ENCODE measurements around the gene CFAP73. TPM values are rescaled to one million over a fixed set of nuclear protein-coding genes. Genes with fewer than 3 reads are reported as not detected.

Gene CFAP73
- total RNA-seq, 6 experiments from 2014 or later = 0.15 TPM; not detected in 5

DNA sequence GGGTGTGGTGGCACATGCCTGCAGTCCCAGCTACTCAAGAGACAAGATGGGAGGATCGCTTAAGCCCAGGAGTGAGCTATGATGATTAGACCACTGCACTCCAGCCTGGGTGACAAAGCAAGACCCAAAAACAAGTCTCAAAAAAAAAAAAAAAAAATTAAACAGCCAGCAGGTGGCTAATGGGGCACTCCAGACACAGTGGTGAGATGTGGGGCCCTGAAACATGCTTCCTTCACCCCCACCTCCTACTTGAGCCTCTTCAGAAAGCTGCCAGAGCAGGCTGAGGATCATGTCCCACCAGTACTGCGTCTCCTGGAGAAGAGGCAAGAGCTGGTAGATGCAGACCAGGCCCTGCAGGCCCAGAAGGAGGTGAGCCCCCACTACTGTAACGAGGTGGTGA, 2.1 kb downstream of the CFAP73 start:
- WGBS (ENCODE audit: insufficient coverage, low coverage, low lambda C conversion rate, missing lambda C conversion rate) = 90% methylated on average over 2 of the region's 3 CpGs
- DNase-seq (no peak), ATAC-seq (no peak)
- no peaks in the 10 kb centered on the region for H3K27me3 ChIP-seq
- intact Hi-C loops (cut with DNase I) = no loop called here
- no peaks in the 10 kb centered on the region for H3K9me3 ChIP-seq
- H3K27ac ChIP-seq = no peak overlapping the region
- TF ChIP-seq POLR2A (IDR thresholded peaks at IDR 0.05) = no peak
- TF ChIP-seq, protein P1, sequence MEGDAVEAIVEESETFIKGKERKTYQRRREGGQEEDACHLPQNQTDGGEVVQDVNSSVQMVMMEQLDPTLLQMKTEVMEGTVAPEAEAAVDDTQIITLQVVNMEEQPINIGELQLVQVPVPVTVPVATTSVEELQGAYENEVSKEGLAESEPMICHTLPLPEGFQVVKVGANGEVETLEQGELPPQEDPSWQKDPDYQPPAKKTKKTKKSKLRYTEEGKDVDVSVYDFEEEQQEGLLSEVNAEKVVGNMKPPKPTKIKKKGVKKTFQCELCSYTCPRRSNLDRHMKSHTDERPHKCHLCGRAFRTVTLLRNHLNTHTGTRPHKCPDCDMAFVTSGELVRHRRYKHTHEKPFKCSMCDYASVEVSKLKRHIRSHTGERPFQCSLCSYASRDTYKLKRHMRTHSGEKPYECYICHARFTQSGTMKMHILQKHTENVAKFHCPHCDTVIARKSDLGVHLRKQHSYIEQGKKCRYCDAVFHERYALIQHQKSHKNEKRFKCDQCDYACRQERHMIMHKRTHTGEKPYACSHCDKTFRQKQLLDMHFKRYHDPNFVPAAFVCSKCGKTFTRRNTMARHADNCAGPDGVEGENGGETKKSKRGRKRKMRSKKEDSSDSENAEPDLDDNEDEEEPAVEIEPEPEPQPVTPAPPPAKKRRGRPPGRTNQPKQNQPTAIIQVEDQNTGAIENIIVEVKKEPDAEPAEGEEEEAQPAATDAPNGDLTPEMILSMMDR (IDR thresholded peaks at IDR 0.05) = no peak
- no peak overlapping the region for H3K4me3 ChIP-seq
- peaks cover 0 to 16% (median 3%) of the 10 kb centered on the region in 4 donors for H3K4me1 ChIP-seq
- H3K36me3 ChIP-seq = no peaks in the 10 kb centered on the region

DNA sequence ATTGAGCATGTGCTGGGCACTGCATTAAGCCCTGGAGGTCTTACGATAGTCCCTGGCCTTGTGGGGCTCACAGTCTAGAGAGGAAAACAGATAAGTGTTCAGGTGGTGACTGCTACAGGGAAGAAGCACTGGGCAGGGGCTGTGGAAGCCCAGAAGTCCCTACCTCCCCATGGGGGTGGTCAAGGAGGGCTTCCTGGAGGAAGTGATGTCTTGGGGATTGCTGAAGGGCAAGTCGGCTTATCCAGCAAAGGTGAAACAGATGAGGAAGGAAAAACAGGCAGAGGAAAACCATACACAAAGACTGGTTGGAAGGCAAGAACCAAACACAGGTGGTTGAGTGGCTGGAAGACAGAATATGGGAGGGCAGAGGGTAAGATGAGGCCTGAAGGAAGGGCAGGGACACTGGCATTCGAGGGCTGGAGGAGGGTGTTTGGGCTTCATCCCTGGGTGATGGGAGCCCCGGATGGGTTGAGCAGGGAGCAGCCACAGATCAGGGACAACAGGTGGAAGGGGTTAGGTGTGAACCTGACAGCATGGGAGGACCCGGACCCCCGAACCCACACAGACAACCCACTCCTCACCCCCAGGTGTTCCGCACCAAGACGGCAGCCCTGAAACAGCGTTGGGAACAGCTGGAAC, 2.8 kb downstream of the CFAP73 start:
- no peaks in the 10 kb centered on the region for H3K27me3 ChIP-seq
- DNase-seq = no peak
- no peaks in the 10 kb centered on the region for H3K36me3 ChIP-seq
- H3K9me3 ChIP-seq = no peaks in the 10 kb centered on the region
- H3K4me3 ChIP-seq = peak overlapping the region in 2 of 3 donors; percentile 25 to 50
- H3K4me1 ChIP-seq = peaks cover 0 to 16% (median 3%) of the 10 kb centered on the region in 4 donors
- intact Hi-C loops (cut with DNase I) = no loop called here
- no peak for ATAC-seq
- WGBS (ENCODE audit: insufficient coverage, low coverage, low lambda C conversion rate, missing lambda C conversion rate) = 25% methylated on average over 8 of the region's 9 CpGs
- no peak for TF ChIP-seq POLR2A (IDR thresholded peaks at IDR 0.05)
- TF ChIP-seq, protein P1 (IDR thresholded peaks at IDR 0.05) = no peak
- H3K27ac ChIP-seq = no peak overlapping the region

DNA sequence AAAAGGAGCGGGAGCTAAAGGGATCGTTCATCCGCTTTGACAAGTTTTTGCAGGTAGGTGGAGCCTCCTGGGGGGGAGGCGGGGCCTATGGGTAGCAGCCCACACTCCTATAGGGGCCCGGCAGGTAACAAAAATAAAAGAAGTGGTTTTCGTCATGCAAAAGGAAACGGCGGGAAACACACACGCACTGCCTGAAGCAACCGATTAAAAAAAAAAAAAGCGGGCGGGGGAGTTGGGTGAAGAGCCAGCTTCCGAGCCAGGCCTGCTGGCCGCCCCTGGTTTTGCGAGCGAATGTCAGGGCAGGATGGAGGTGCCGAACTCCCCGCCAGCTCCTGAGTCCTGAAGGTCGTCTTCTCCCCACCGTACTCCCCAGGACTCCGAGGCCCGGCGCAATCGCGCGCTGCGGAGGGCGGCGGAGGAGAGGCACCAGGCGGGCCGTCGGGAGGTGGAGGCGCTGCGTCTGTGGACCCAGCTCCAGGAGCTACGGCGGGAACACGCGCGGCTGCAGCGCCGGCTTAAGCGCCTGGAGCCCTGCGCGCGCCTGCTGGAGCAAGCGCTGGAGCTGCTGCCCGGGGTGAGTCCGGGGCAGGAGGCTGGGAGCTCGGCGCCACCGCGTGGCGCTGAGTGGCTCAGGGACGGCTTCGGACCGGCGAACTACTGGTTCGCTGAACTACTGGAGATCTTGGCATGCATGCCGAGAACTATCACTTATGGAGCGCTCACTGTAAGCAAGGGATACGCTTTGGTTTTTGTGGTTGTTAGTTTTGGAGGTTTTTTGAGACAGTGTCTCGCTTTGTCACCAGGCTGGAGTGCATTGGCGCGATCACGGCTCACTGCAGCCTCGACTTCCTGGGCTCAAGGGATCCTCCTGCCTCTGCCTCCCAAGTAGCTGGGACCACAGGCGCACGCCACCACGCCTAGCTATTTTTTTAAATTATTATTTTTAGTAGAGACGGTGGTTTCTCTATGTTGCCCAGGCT, 3.6 kb downstream of the CFAP73 start:
- Histone ChIP-seq H3K9me3 (no peaks in the 10 kb centered on the region), H3K27ac (no peak overlapping the region), H3K4me1 (peaks cover 0 to 16% (median 3%) of the 10 kb centered on the region in 4 donors), H3K27me3 (no peaks in the 10 kb centered on the region), H3K36me3 (peaks cover 0 to under 1% (median 0%) of the 10 kb centered on the region in 4 donors), H3K4me3 (peak overlapping the region; percentile 16 to 50 (median 25))
- intact Hi-C loops (cut with DNase I) = no loop called here
- 3% methylated on average over 29 of the region's 70 CpGs for WGBS (ENCODE audit: insufficient coverage, low coverage, low lambda C conversion rate, missing lambda C conversion rate)
- TF ChIP-seq, protein P1 (IDR thresholded peaks at IDR 0.05) = peak; percentile 47 to 62 (median 53)
- TF ChIP-seq POLR2A (IDR thresholded peaks at IDR 0.05) = no peak
- DNase-seq = peak; percentile 75 to 78 (median 76)
- ATAC-seq = peak; percentile 92 to 97 (median 96)

DNA sequence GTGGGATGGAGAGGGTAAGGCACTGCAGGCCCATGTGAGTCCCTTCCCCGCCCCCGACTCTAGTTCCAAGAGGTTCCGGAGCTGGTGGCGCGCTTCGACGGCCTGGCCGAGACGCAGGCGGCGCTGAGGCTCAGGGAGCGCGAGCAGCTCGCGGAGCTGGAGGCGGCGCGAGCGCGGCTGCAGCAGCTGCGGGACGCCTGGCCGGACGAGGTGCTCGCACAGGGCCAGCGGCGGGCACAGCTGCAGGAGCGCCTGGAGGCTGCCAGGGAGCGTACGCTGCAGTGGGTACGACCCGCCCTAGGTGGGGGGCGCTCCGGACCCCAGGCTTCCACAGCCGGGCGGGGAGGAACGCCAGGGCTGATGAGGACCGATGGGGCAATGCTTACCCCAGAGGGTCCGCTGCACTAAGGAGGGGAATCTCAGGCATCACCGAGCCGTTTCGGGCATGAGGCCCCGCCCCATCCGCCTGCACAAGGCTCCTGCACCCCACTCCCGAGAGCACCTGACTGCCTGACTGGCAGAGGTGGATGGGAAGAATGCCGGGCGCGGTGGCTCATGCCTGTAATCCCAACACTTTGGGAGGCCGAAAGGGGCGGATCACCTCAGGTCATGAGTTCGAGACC, 4.9 kb downstream of the CFAP73 start:
- TF ChIP-seq, protein P1 (IDR thresholded peaks at IDR 0.05) = no peak
- TF ChIP-seq POLR2A (IDR thresholded peaks at IDR 0.05) = no peak
- WGBS (ENCODE audit: insufficient coverage, low coverage, low lambda C conversion rate, missing lambda C conversion rate) = 0% methylated on average over 6 of the region's 51 CpGs
- no peaks in the 10 kb centered on the region for H3K27me3 ChIP-seq
- DNase-seq (no peak), ATAC-seq (peak in 1 of 4 donors; percentile 5)
- no peak overlapping the region for H3K27ac ChIP-seq
- peaks cover 0 to 13% (median 1%) of the 10 kb centered on the region in 4 donors for H3K36me3 ChIP-seq
- intact Hi-C loops (cut with DNase I) = no loop called here
- H3K4me3 ChIP-seq = no peak overlapping the region
- peaks cover 0 to 16% (median 3%) of the 10 kb centered on the region in 4 donors for H3K4me1 ChIP-seq
- no peaks in the 10 kb centered on the region for H3K9me3 ChIP-seq

Data from right lobe of liver (tissue), 6 donors.